Neural cell (in vitro differentiated cells): Measurements from ENCODE around the gene CENPX. TPM values are rescaled to one million over a fixed set of nuclear protein-coding genes. Genes with fewer than 3 reads are reported as not detected.

Experiments used
- H2AFZ ChIP-seq: fragments of 200-600, 300-800 bp; sonication (generic), shearing (Covaris generic); 2 replicates; pipeline ENCODE4 v1.6.0; 2014; ENCODE audit warnings: low read depth, mild to moderate bottlenecking, antibody characterized with exemption, low read length, moderate library complexity
- H3F3A ChIP-seq: fragments of 200-600 bp; shearing (Covaris generic); 2 replicates; pipeline ENCODE4 v1.6.1; 2016; ENCODE audit warnings: mild to moderate bottlenecking, moderate library complexity, mixed read lengths, antibody characterized with exemption, low read length; ENCODE audit not compliant: insufficient read depth, poor library complexity, severe bottlenecking
- H3K27ac ChIP-seq: fragments of 200-600, 300-800 bp; sonication (generic), shearing (Covaris generic); 2 replicates; pipeline ENCODE4 v1.5.1; 2014; ENCODE audit warnings: mild to moderate bottlenecking, low read length, moderate library complexity
- H3K27me3 ChIP-seq: fragments of 300-800, 200-600 bp; sonication (generic), shearing (Covaris generic); 2 replicates; pipeline ENCODE4 v1.6.0; 2014; ENCODE audit warnings: mild to moderate bottlenecking, low read depth, low read length, moderate library complexity; ENCODE audit not compliant: insufficient read depth
- H3K36me3 ChIP-seq: fragments of 300-800, 200-600 bp; sonication (generic), shearing (Covaris generic); 2 replicates; pipeline ENCODE4 v1.5.1; 2014; ENCODE audit warnings: mild to moderate bottlenecking, antibody characterized with exemption, low read length, moderate library complexity; ENCODE audit not compliant: insufficient read depth
- H3K4me2 ChIP-seq: fragments of 300-800, 200-600 bp; sonication (generic), shearing (Covaris generic); 2 replicates; pipeline ENCODE4 v1.6.0; 2014; ENCODE audit warnings: mild to moderate bottlenecking, low read length
- H3K4me3 ChIP-seq: fragments of 300-800, 200-600 bp; sonication (generic), shearing (Covaris generic); 2 replicates; pipeline ENCODE4 v1.5.1; 2014; ENCODE audit warnings: mild to moderate bottlenecking, low read length, moderate library complexity
- H3K79me2 ChIP-seq: fragments of 200-600 bp; shearing (Covaris generic); replicated peaks from 2 replicates; pipeline ENCODE4 v1.6.0; 2014; ENCODE audit warnings: mild to moderate bottlenecking, low read length, moderate library complexity; ENCODE audit not compliant: insufficient read depth
- H3K9ac ChIP-seq: fragments of 300-800, 200-600 bp; sonication (generic), shearing (Covaris generic); 2 replicates; pipeline ENCODE4 v1.6.1; 2016; ENCODE audit warnings: mild to moderate bottlenecking, low read length, mixed read lengths
- H3K9me2 ChIP-seq: fragments of 200-600 bp; shearing (Covaris generic); 2 replicates; pipeline ENCODE4 v1.6.1; 2016; ENCODE audit warnings: mild to moderate bottlenecking, low read length, mixed read lengths; ENCODE audit not compliant: insufficient read depth
- H3K9me3 ChIP-seq: fragments of 200-600, 300-800 bp; sonication (generic), shearing (Covaris generic); 2 replicates; pipeline ENCODE4 v1.6.1; 2016; ENCODE audit warnings: mild to moderate bottlenecking, mixed run types, low read length, moderate library complexity, mixed read lengths
- H4K20me1 ChIP-seq: fragments of 200-600 bp; shearing (Covaris generic); 2 replicates; pipeline ENCODE4 v1.6.1; 2016; ENCODE audit warnings: mild to moderate bottlenecking, mixed run types; ENCODE audit not compliant: insufficient read depth
- EP300 ChIP-seq: fragments of 450-650 bp; conservative IDR thresholded peaks from 2 replicates; pipeline ENCODE4 v1.6.1; 2014; ENCODE audit warnings: antibody characterized with exemption, mild to moderate bottlenecking, moderate library complexity; ENCODE audit not compliant: poor library complexity, severe bottlenecking
- EZH2 ChIP-seq: fragments of 200-600, 300-800 bp; shearing (Covaris generic), sonication (generic); IDR thresholded peaks from 2 replicates; pipeline ENCODE4 v1.6.1; 2014; ENCODE audit warnings: antibody characterized with exemption, low read length, borderline replicate concordance, mild to moderate bottlenecking; ENCODE audit not compliant: insufficient read depth, poor library complexity, severe bottlenecking
- MXI1 ChIP-seq: fragments of 450-650 bp; conservative IDR thresholded peaks from 2 replicates; pipeline ENCODE4 v1.6.1; 2014; ENCODE audit warnings: antibody characterized with exemption, mild to moderate bottlenecking; ENCODE audit not compliant: poor library complexity, severe bottlenecking
- POLR2AphosphoS5 ChIP-seq: IDR thresholded peaks from 2 replicates; pipeline ENCODE4 v1.6.1; 2012
- RAD21 ChIP-seq: fragments of 450-650 bp; conservative IDR thresholded peaks from 2 replicates; pipeline ENCODE4 v1.6.1; 2014; ENCODE audit warnings: antibody characterized with exemption, mild to moderate bottlenecking, moderate library complexity
- SMC3 ChIP-seq: fragments of 450-650 bp; conservative IDR thresholded peaks from 2 replicates; pipeline ENCODE4 v1.6.1; 2014; ENCODE audit warnings: antibody characterized with exemption, mild to moderate bottlenecking, moderate library complexity; ENCODE audit not compliant: poor library complexity
- TAF1 ChIP-seq: IDR thresholded peaks from 2 replicates; pipeline ENCODE4 v1.6.1; 2012; ENCODE audit warnings: low read depth
- polyA plus RNA-seq: library from polyadenylated mRNA; depleted of rRNA; stranded (reverse); fragments of >200 nt; gene quantifications from 2 replicates; pipeline ENCODE4 v1.2.3, GENCODE V29; 2014
- TF ChIP-seq, protein P1 (sequence below): IDR thresholded peaks from 2 replicates; pipeline ENCODE4 v1.6.1; 2012; ENCODE audit warnings: borderline replicate concordance
- TF ChIP-seq, protein P2 (sequence below): fragments of 450-650 bp; IDR thresholded peaks from 2 replicates; pipeline ENCODE4 v1.5.1; 2014; ENCODE audit warnings: antibody characterized with exemption, mild to moderate bottlenecking, moderate library complexity; ENCODE audit not compliant: poor library complexity, severe bottlenecking

The CENPX gene
- polyA plus RNA-seq, 1 donor from 2014 or later: 205 TPM

DNA sequence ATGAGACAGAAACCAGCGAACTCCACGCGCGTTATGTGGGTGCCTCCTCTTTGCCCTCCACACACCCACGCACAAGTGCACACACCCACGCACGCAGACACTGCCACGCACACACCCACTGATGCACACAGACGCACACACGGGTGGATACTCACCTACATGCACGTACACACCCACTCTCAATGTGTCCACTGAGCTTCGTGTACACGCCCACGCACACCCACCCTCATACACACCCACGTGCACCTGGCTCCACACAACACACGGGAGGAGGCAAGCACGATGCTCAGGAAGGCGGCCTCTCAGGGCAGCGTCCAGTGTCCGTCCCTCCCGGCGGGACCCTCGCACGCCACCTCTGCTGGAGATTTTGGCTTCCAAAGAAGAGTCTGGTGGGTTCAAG is 24.7 kb upstream of the CENPX start (continued):
- no peak for TF ChIP-seq RAD21

DNA sequence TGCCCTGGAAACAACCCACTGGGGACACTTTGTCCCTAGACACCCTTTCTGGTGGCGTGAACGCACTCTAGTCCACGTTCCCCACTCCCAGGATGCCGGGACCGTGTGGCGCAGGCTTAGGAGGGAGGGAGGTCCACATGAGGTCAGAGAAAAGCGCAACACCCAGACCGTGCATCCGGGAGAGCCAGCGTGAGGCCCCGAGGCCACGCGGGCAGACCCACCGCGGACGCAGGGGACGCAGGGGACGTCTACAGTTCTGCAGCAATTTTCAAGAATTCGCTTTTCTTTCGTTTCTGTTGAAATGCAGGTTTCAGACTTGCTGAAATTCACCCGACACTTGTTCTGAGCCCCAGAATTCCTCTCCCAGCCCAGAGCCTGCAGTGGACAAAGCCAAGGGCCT is 24.2 kb upstream of the CENPX start:
- H3K27ac ChIP-seq: no peak overlapping the region
- no peaks in the 10 kb centered on the region for H3K9me3 ChIP-seq
- H3K79me2 ChIP-seq: no peaks in the 10 kb centered on the region
- H3F3A ChIP-seq: no peaks in the 10 kb centered on the region
- no peaks in the 10 kb centered on the region for H3K9me2 ChIP-seq
- H3K4me3 ChIP-seq: no peak overlapping the region
- TF ChIP-seq EP300 (no peak), EZH2 (no peak), POLR2AphosphoS5 (no peak), MXI1 (no peak), RAD21 (no peak), SMC3 (no peak)
- TF ChIP-seq, protein P1, sequence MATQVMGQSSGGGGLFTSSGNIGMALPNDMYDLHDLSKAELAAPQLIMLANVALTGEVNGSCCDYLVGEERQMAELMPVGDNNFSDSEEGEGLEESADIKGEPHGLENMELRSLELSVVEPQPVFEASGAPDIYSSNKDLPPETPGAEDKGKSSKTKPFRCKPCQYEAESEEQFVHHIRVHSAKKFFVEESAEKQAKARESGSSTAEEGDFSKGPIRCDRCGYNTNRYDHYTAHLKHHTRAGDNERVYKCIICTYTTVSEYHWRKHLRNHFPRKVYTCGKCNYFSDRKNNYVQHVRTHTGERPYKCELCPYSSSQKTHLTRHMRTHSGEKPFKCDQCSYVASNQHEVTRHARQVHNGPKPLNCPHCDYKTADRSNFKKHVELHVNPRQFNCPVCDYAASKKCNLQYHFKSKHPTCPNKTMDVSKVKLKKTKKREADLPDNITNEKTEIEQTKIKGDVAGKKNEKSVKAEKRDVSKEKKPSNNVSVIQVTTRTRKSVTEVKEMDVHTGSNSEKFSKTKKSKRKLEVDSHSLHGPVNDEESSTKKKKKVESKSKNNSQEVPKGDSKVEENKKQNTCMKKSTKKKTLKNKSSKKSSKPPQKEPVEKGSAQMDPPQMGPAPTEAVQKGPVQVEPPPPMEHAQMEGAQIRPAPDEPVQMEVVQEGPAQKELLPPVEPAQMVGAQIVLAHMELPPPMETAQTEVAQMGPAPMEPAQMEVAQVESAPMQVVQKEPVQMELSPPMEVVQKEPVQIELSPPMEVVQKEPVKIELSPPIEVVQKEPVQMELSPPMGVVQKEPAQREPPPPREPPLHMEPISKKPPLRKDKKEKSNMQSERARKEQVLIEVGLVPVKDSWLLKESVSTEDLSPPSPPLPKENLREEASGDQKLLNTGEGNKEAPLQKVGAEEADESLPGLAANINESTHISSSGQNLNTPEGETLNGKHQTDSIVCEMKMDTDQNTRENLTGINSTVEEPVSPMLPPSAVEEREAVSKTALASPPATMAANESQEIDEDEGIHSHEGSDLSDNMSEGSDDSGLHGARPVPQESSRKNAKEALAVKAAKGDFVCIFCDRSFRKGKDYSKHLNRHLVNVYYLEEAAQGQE: no peak
- H2AFZ ChIP-seq: no peak overlapping the region
- no peaks in the 10 kb centered on the region for H3K36me3 ChIP-seq
- no peaks in the 10 kb centered on the region for H4K20me1 ChIP-seq
- no peaks in the 10 kb centered on the region for H3K27me3 ChIP-seq
- no peak overlapping the region for H3K9ac ChIP-seq
- no peak overlapping the region for H3K4me2 ChIP-seq

DNA sequence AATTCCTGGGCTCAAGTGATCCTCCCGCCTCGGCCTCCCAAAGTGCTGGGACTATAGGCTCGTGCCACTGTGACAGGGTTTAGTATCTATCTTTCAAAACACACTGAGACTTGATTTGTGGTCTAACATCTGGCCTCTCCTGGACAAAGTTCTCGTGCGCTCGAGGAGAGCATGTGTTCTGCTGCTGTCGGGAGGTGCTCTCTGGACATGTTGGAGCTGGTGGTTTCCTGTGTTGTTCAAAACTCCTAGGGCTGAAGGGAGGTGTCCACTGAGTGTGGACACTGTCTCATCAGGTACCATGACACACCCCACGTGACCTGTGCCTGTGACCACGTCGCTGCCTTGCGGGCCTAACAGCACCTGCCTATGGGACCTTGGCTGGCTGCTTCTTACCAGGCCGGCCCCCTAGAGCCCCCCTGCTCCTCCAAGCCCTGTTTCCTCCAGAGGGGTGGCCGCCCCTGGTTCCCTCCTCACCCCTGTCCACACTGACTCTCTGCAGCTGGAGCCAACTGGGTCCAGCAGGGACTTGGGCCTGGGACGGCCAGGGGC is 23.3 kb upstream of the CENPX start:
- TF ChIP-seq EZH2 (no peak), RAD21 (no peak), TAF1 (no peak), EP300 (no peak), SMC3 (no peak), POLR2AphosphoS5 (no peak), MXI1 (no peak)
- TF ChIP-seq, protein P2, sequence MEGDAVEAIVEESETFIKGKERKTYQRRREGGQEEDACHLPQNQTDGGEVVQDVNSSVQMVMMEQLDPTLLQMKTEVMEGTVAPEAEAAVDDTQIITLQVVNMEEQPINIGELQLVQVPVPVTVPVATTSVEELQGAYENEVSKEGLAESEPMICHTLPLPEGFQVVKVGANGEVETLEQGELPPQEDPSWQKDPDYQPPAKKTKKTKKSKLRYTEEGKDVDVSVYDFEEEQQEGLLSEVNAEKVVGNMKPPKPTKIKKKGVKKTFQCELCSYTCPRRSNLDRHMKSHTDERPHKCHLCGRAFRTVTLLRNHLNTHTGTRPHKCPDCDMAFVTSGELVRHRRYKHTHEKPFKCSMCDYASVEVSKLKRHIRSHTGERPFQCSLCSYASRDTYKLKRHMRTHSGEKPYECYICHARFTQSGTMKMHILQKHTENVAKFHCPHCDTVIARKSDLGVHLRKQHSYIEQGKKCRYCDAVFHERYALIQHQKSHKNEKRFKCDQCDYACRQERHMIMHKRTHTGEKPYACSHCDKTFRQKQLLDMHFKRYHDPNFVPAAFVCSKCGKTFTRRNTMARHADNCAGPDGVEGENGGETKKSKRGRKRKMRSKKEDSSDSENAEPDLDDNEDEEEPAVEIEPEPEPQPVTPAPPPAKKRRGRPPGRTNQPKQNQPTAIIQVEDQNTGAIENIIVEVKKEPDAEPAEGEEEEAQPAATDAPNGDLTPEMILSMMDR: no peak
- TF ChIP-seq, protein P1: no peak
- H3K27ac ChIP-seq: no peak overlapping the region

More for the DNA sequence above, 23.3 kb upstream of the CENPX start:
- Histone ChIP-seq H3K9me2 (no peaks in the 10 kb centered on the region), H3K9me3 (no peaks in the 10 kb centered on the region), H2AFZ (no peak overlapping the region), H3K9ac (no peak overlapping the region), H3K27me3 (no peaks in the 10 kb centered on the region), H3K4me3 (no peak overlapping the region), H3F3A (no peaks in the 10 kb centered on the region), H3K4me2 (no peak overlapping the region), H3K36me3 (no peaks in the 10 kb centered on the region), H4K20me1 (no peaks in the 10 kb centered on the region), H3K79me2 (no peaks in the 10 kb centered on the region)
